Type B pancreatic cell (in vitro differentiated cells): Measurements from ENCODE around the gene PRSS37. TPM values are rescaled to one million over a fixed set of nuclear protein-coding genes. Genes with fewer than 3 reads are reported as not detected.
"Not testable (repeated sequence)": the region's sequence is repeated elsewhere in the genome, so short reads cannot be mapped to it uniquely, and the experiment has no call there.

ENCODE experiments used
- DNase-seq: peaks from one replicate; pipeline ENCODE4 v3.0.0; 2021; ENCODE audit warnings: mixed read lengths; ENCODE audit not compliant: unreplicated experiment; ENCODE audit errors: extremely low spot score
- H3K27ac Mint-ChIP-seq: 2 replicates; pipeline ENCODE4 v1.8.0; 2021; ENCODE audit warnings: mild to moderate bottlenecking, mixed read lengths
- H3K27me3 Mint-ChIP-seq: 2 replicates; pipeline ENCODE4 v1.8.0; 2021; ENCODE audit warnings: mixed read lengths
- H3K36me3 Mint-ChIP-seq: 2 replicates; pipeline ENCODE4 v1.8.0; 2021; ENCODE audit warnings: mixed read lengths
- H3K4me1 Mint-ChIP-seq: one replicate; pipeline ENCODE4 v1.8.0; 2021; ENCODE audit warnings: mixed read lengths; ENCODE audit not compliant: unreplicated experiment
- H3K4me3 Mint-ChIP-seq: 2 replicates; pipeline ENCODE4 v1.8.0; 2021; ENCODE audit warnings: mild to moderate bottlenecking, mixed read lengths
- H3K9me3 Mint-ChIP-seq: 2 replicates; pipeline ENCODE4 v1.8.0; 2021; ENCODE audit warnings: mixed read lengths
- total RNA-seq: library from RNA; stranded (reverse); gene quantifications from 2 replicates; pipeline ENCODE4 v1.2.1, GENCODE V29; 2021; ENCODE audit warnings: low replicate concordance
- TF ChIP-seq, protein P1 (sequence below): fragments of 200-600 bp; sonication (generic); conservative IDR thresholded peaks from 2 replicates; pipeline ENCODE4 v1.5.0; 2021; ENCODE audit warnings: antibody characterized with exemption, mild to moderate bottlenecking

Gene PRSS37
- total RNA-seq, 1 donor from 2014 or later: not detected

- Mint-ChIP-seq H3K27ac (no peak overlapping the region), H3K36me3 (no peaks in the 10 kb centered on the region), H3K27me3 (no peaks in the 10 kb centered on the region), H3K4me3 (no peak overlapping the region), H3K4me1 (no peaks in the 10 kb centered on the region), H3K9me3 (no peaks in the 10 kb centered on the region)
- no peak for DNase-seq
- TF ChIP-seq, protein P1, sequence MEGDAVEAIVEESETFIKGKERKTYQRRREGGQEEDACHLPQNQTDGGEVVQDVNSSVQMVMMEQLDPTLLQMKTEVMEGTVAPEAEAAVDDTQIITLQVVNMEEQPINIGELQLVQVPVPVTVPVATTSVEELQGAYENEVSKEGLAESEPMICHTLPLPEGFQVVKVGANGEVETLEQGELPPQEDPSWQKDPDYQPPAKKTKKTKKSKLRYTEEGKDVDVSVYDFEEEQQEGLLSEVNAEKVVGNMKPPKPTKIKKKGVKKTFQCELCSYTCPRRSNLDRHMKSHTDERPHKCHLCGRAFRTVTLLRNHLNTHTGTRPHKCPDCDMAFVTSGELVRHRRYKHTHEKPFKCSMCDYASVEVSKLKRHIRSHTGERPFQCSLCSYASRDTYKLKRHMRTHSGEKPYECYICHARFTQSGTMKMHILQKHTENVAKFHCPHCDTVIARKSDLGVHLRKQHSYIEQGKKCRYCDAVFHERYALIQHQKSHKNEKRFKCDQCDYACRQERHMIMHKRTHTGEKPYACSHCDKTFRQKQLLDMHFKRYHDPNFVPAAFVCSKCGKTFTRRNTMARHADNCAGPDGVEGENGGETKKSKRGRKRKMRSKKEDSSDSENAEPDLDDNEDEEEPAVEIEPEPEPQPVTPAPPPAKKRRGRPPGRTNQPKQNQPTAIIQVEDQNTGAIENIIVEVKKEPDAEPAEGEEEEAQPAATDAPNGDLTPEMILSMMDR: no peak
These were observed 2.0 kb downstream of the PRSS37 start for GRCh38 chr7:141839256-141839655.

DNA sequence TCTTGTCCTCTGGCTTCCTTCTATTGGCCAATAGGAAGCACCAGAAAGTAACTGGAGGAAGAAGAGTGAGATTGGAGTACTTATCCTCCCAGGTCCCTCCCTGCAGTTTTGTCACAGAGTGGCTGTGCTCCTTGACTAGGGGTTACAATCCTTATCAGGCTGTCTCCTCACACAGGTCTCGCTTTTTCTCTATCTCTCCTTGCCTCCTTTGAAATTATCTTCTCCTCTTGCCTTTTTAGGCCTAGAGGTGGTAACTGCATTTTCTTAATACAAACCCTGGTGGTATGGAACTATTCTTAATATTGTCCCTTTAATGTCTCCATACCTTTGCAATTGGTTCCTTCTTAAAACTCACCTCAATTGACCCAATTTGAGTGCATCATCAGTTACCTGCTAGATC, 2.7 kb downstream of the PRSS37 start:
- DNase-seq: no peak
- H3K27ac Mint-ChIP-seq: no peak overlapping the region
- H3K4me3 Mint-ChIP-seq: no peak overlapping the region
- no peaks in the 10 kb centered on the region for H3K27me3 Mint-ChIP-seq
- no peaks in the 10 kb centered on the region for H3K4me1 Mint-ChIP-seq
- no peaks in the 10 kb centered on the region for H3K9me3 Mint-ChIP-seq
- TF ChIP-seq, protein P1: no peak
- no peaks in the 10 kb centered on the region for H3K36me3 Mint-ChIP-seq

DNA sequence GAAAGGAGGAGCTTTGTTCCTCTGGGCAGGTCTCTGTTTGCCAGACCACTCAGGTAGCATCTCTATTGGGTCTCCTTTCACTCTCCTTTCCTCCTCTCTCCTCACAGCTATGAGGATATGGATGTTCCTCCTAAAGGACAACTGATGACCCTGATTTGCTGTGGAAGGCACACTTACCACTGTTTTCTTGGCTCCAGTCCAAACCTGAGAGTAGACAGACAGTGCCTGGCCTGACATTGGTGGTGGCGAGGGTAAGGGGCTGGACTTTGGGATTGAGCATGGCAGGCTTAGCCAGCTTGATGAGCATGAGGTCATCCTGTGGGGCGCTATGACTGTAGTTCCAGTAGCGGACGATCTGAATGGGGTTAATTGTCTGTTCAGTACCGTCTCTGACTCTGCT, 3.6 kb downstream of the PRSS37 start:
- no peak overlapping the region for H3K27ac Mint-ChIP-seq
- H3K36me3 Mint-ChIP-seq: no peaks in the 10 kb centered on the region
- no peak overlapping the region for H3K4me3 Mint-ChIP-seq
- H3K27me3 Mint-ChIP-seq: no peaks in the 10 kb centered on the region
- TF ChIP-seq, protein P1: no peak
- DNase-seq: no peak
- H3K4me1 Mint-ChIP-seq: no peaks in the 10 kb centered on the region
- no peaks in the 10 kb centered on the region for H3K9me3 Mint-ChIP-seq

- H3K4me3 Mint-ChIP-seq, H3K4me1 Mint-ChIP-seq, H3K27ac Mint-ChIP-seq, DNase-seq, H3K27me3 Mint-ChIP-seq, H3K36me3 Mint-ChIP-seq: not testable (repeated sequence)
- peaks cover 11% of the 10 kb centered on the region for H3K9me3 Mint-ChIP-seq
These were observed 18.9 kb downstream of the PRSS37 start for GRCh38 chr7:141822432-141822831.

GRCh38 chr7:141820067-141820466, 21.2 kb downstream of the PRSS37 start:
- no peak for DNase-seq
- Mint-ChIP-seq H3K27me3 (no peaks in the 10 kb centered on the region), H3K4me3 (no peak overlapping the region), H3K4me1 (no peaks in the 10 kb centered on the region), H3K9me3 (peaks cover 11% of the 10 kb centered on the region), H3K36me3 (no peaks in the 10 kb centered on the region), H3K27ac (no peak overlapping the region)
- TF ChIP-seq, protein P1: no peak

- Mint-ChIP-seq H3K27me3 (no peaks in the 10 kb centered on the region), H3K36me3 (peaks cover 10% of the 10 kb centered on the region), H3K4me3 (no peak overlapping the region), H3K27ac (no peak overlapping the region), H3K9me3 (no peaks in the 10 kb centered on the region), H3K4me1 (no peaks in the 10 kb centered on the region)
- DNase-seq: no peak
- TF ChIP-seq, protein P1: no peak
These were observed 48.8 kb downstream of the PRSS37 start for GRCh38 chr7:141792526-141792925.
